Heart right ventricle (tissue), 16 donors: ENCODE data around the gene OR1B1. TPM values are rescaled to one million over a fixed set of nuclear protein-coding genes. Genes with fewer than 3 reads are reported as not detected.

Source experiments
- ATAC-seq, 8 donors: fragments of 200-7000 bp; cut with Tn5 transposase; one replicate each; pipeline ENCODE4 v1.9.1; 2020; ENCODE audit warnings: mild to moderate bottlenecking in 8 of 8, moderate library complexity in 8 of 8, moderate number of reproducible peaks in 1 of 8
- DNase-seq, 2 donors: peaks; one replicate each; pipeline ENCODE4 v3.0.0-alpha.2; 2020
- H3K27ac ChIP-seq, 10 donors: fragments of 200-600 bp; sonication (generic) in 2 of 10; one replicate each; pipeline versions ENCODE4 v1.5.0 to v1.8.0; 2020 to 2022; ENCODE audit warnings: mild to moderate bottlenecking in 3 of 10
- H3K27me3 ChIP-seq, 7 donors: fragments of 200-600 bp; one replicate each; pipeline ENCODE4 v1.8.0; 2021 to 2022; ENCODE audit warnings: mild to moderate bottlenecking in 2 of 7
- H3K36me3 ChIP-seq, 9 donors: fragments of 200-600 bp; sonication (generic) in 1 of 9; one replicate each; pipeline versions ENCODE4 v1.5.0 to v1.8.0; 2020 to 2022; ENCODE audit warnings: mild to moderate bottlenecking in 2 of 9
- H3K4me1 ChIP-seq, 9 donors: fragments of 200-600 bp; sonication (generic) in 1 of 9; one replicate each; pipeline versions ENCODE4 v1.5.0 to v1.8.0; 2020 to 2022; ENCODE audit warnings: mild to moderate bottlenecking in 4 of 9
- H3K4me3 ChIP-seq, 10 donors: fragments of 200-600 bp; sonication (generic) in 2 of 10; one replicate each; pipeline versions ENCODE4 v1.5.0 to v1.8.0; 2020 to 2022; ENCODE audit warnings: mild to moderate bottlenecking in 7 of 10, moderate library complexity in 2 of 10
- H3K9me3 ChIP-seq, 11 donors: fragments of 200-600 bp in 10 of 11; sonication (generic) in 2 of 11; one replicate each; pipeline versions ENCODE4 v1.5.0 to v1.8.0; 2013 to 2022; ENCODE audit warnings: mild to moderate bottlenecking in 2 of 11, control low read depth in 1 of 11, moderate library complexity in 1 of 11
- WGBS, 2 donors: extraction: QIAGEN DNeasy Blood & Tissue Kit; methylation state at CpG; one replicate each; pipeline ENCODE4 v1.1.7; 2013; ENCODE audit warnings: inconsistent platforms in 1 of 2; 5-methylcytosine and 5-hydroxymethylcytosine counted together
- intact Hi-C, 10 donors: fragments of 100-400 bp; cut with DNase I; formaldehyde crosslinking; loops; one replicate each; pipeline versions ENCODE4 v1.11.1 to v1.14.2; 2022
- polyA plus RNA-seq, 2 donors: library from polyadenylated mRNA; stranded (reverse); fragments of 200-250 nt; gene quantifications; one replicate each; pipeline ENCODE4 v1.2.3, GENCODE V29; 2013
- total RNA-seq, 10 donors: library from RNA; stranded (reverse); fragmentation: NEBNext Ultra II Directional in 3 of 10; extraction: Animal tissue kit (Norgen Biotek cat#: 25700) in 3 of 10; gene quantifications; one replicate each; pipeline versions ENCODE4 v1.2.1 to v1.2.4, GENCODE V29; 2021 to 2023
- TF ChIP-seq, protein P1 (sequence below), 9 donors: fragments of 200-600 bp; sonication (generic) in 2 of 9; IDR thresholded peaks; one replicate each; pipeline versions ENCODE4 v1.5.0 to v1.8.0; 2021 to 2022; ENCODE audit warnings: antibody characterized with exemption in 9 of 9, mild to moderate bottlenecking in 5 of 9, moderate library complexity in 1 of 9
- donor health status: Arrhythmogenic right ventricular cardiomyopathy.
- donor health status: ischemic (EF 13 %, LVEDD 7.1; RV severe dilation, severe dysfunction).
- donor health status: healthy with polysubstance abuse.
- donor health status: DM: no; HTN: yes; CAD: no.
- donor health status: DM: no; HTN: no; CAD: no.
- donor health status: ischemic (EF 25% LVEDD 6.9; RV normal size, moderate dysfunction).
- donor health status: ischemic (EF 25% LVEDD 5.7; RV mildly dilated, moderate dysfunction).
- donor health status: healthy.
- donor health status: DM: yes; HTN: yes; CAD: no.
- donor health status: Ischemic cardiomyopathy.
- donor health status: ischemic (EF 35%, LVEDD 5.7; RV mildly dilated, moderate dysfunction).
- donor health status: nonischemic (EF 11% LVEDD 7.7; RV severe dilation, severe dysfunction).
- donor health status: DM: yes; HTN: yes; CAD: no.
- donor health status: PGD.
- donor health status: ischemic (EF 29% LVEDD 5.4; RV normal size, mild dysfunction).
- donor health status: nonischemic (EF 23%, LVEDD 6.1; RV moderate dilation, normal function).

Gene OR1B1
- total and polyA plus RNA-seq, 12 donors = not detected

GRCh38 chr9:122580360-122580759, 77.1 kb downstream of the OR1B1 start:
- intact Hi-C loops = no loop called here
- Histone ChIP-seq H3K36me3 (no peaks in the 10 kb centered on the region), H3K4me1 (no peaks in the 10 kb centered on the region), H3K4me3 (no peak overlapping the region), H3K27me3 (no peaks in the 10 kb centered on the region), H3K9me3 (peaks cover 0 to 10% (median 3%) of the 10 kb centered on the region in 11 donors), H3K27ac (no peak overlapping the region)
- ATAC-seq = no peak
- DNase-seq = no peak
- TF ChIP-seq, protein P1, sequence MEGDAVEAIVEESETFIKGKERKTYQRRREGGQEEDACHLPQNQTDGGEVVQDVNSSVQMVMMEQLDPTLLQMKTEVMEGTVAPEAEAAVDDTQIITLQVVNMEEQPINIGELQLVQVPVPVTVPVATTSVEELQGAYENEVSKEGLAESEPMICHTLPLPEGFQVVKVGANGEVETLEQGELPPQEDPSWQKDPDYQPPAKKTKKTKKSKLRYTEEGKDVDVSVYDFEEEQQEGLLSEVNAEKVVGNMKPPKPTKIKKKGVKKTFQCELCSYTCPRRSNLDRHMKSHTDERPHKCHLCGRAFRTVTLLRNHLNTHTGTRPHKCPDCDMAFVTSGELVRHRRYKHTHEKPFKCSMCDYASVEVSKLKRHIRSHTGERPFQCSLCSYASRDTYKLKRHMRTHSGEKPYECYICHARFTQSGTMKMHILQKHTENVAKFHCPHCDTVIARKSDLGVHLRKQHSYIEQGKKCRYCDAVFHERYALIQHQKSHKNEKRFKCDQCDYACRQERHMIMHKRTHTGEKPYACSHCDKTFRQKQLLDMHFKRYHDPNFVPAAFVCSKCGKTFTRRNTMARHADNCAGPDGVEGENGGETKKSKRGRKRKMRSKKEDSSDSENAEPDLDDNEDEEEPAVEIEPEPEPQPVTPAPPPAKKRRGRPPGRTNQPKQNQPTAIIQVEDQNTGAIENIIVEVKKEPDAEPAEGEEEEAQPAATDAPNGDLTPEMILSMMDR (IDR thresholded peaks at IDR 0.05) = no peak
- 80 to 82% methylated on average over 3 of the region's 3 CpGs for WGBS, 2 donors

DNA sequence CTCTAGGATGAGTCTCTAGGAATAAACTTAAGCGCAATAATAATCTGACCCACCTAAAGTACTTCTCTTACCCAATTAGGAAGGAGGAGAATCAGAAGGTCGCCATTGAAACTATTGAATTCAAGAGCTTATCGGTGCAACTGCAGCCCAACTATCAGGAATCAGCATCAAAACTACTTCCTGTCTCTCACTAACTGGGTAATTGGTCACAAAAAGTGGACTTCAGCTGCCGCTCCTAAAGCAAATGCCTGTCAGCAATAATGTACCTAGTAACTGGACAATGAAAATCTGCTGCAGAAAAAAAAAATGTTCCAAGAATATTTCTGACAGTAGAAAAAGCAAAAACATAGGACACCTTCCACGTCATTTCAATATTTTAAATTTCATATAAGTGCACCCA, 77.6 kb downstream of the OR1B1 start:
- Histone ChIP-seq H3K27ac (no peak overlapping the region), H3K4me1 (no peaks in the 10 kb centered on the region), H3K4me3 (no peak overlapping the region), H3K9me3 (peaks cover 0 to 15% (median 8%) of the 10 kb centered on the region in 11 donors), H3K36me3 (no peaks in the 10 kb centered on the region), H3K27me3 (no peaks in the 10 kb centered on the region)
- no peak for ATAC-seq
- no peak for DNase-seq
- TF ChIP-seq, protein P1 (IDR thresholded peaks at IDR 0.05) = no peak
- intact Hi-C loops = no loop called here
- 65% methylated on average over 5 of the region's 5 CpGs for WGBS, 2 donors

Other genes with a start within 250 kb of the OR1B1 start
- gene OR1J1, start 179.7 kb downstream of the OR1B1 start, total RNA-seq = not detected
- not detected for gene OR1J1, start 179.7 kb downstream of the OR1B1 start, polyA plus RNA-seq
- gene OR1J2, start 146.8 kb downstream of the OR1B1 start, total RNA-seq = under 1 TPM in 1 of 10 donors, not detected in 9; 0.30 TPM
- not detected for gene OR1J2, start 146.8 kb downstream of the OR1B1 start, polyA plus RNA-seq
- not detected for gene OR1J4, start 138.5 kb downstream of the OR1B1 start, total RNA-seq
- not detected for gene OR1J4, start 138.5 kb downstream of the OR1B1 start, polyA plus RNA-seq
- not detected for gene OR1N1, start 130.3 kb downstream of the OR1B1 start, total RNA-seq
- gene OR1N1, start 130.3 kb downstream of the OR1B1 start, polyA plus RNA-seq = not detected
- gene OR1N2, start 104.5 kb downstream of the OR1B1 start, total RNA-seq = not detected
- not detected for gene OR1N2, start 104.5 kb downstream of the OR1B1 start, polyA plus RNA-seq
- gene OR1L8, start 74.2 kb downstream of the OR1B1 start, total RNA-seq = under 1 TPM in 1 of 10 donors, not detected in 9; 0.45 TPM
- under 1 TPM in 1 of 2 donors, not detected in 1; 0.04 TPM for gene OR1L8, start 74.2 kb downstream of the OR1B1 start, polyA plus RNA-seq
- gene OR1Q1, start 42.9 kb downstream of the OR1B1 start, total RNA-seq = not detected
- gene OR1Q1, start 42.9 kb downstream of the OR1B1 start, polyA plus RNA-seq = not detected
- gene OR1L1, start 4.1 kb upstream of the OR1B1 start, total RNA-seq = not detected
- gene OR1L1, start 4.1 kb upstream of the OR1B1 start, polyA plus RNA-seq = not detected
- not detected for gene OR1L3, start 17.5 kb upstream of the OR1B1 start, total RNA-seq
- not detected for gene OR1L3, start 17.5 kb upstream of the OR1B1 start, polyA plus RNA-seq
- not detected for gene OR1L4, start 66.4 kb upstream of the OR1B1 start, total RNA-seq
- not detected for gene OR1L4, start 66.4 kb upstream of the OR1B1 start, polyA plus RNA-seq
- gene OR1L6, start 84.7 kb upstream of the OR1B1 start, total RNA-seq = not detected
- gene OR1L6, start 84.7 kb upstream of the OR1B1 start, polyA plus RNA-seq = not detected
- not detected for gene OR5C1, start 131.3 kb upstream of the OR1B1 start, total RNA-seq
- not detected for gene OR5C1, start 131.3 kb upstream of the OR1B1 start, polyA plus RNA-seq
- gene OR1K1, start 142.5 kb upstream of the OR1B1 start, total RNA-seq = not detected
- not detected for gene OR1K1, start 142.5 kb upstream of the OR1B1 start, polyA plus RNA-seq
- gene PDCL, start 171.0 kb upstream of the OR1B1 start, total RNA-seq = 1 to 10 TPM; 6.7 to 9.5 (median 8.0) TPM
- gene PDCL, start 171.0 kb upstream of the OR1B1 start, polyA plus RNA-seq = 1 to 10 TPM; 3.6 to 5.4 TPM
- gene RC3H2, start 247.7 kb upstream of the OR1B1 start, total RNA-seq = 10 to 100 TPM; 35.6 to 52.2 (median 43.5) TPM
- 10 to 100 TPM in 1 of 2 donors, 1 to 10 TPM in 1; 7.1 to 13.0 TPM for gene RC3H2, start 247.7 kb upstream of the OR1B1 start, polyA plus RNA-seq